GM12878 (cell line): ENCODE measurements around the gene WNT7A. TPM values are rescaled to one million over a fixed set of nuclear protein-coding genes. Genes with fewer than 3 reads are reported as not detected.

Experiments
- ATAC-seq: fragments of 200-7000 bp; cut with Tn5 transposase; 3 replicates; pipeline ENCODE4 v1.9.1; 2020; ENCODE audit warnings: mild to moderate bottlenecking, moderate library complexity
- BruUV-seq: library from RNA; stranded (reverse); fragments of 400-500 nt; replicated peaks from 2 replicates; lab custom pipeline; 2021; lab: Mats Ljungman, UMichigan
- CTCF ChIA-PET: fragments of 300-600 bp; sonication (Branson Sonifier 250); formaldehyde crosslinking; extraction: SDS; loops from one replicate; lab custom pipeline; 2021; ENCODE audit warnings: inconsistent platforms; lab: Yijun Ruan, JAX
- POLR2A ChIA-PET: fragments of 350-600 bp; formaldehyde crosslinking; extraction: SDS; loops from one replicate; lab custom pipeline; 2021; ENCODE audit warnings: inconsistent platforms; lab: Charles Lee
- RAD21 ChIA-PET: fragments of 300-600 bp; sonication (Branson Sonifier 250); formaldehyde crosslinking; loops from one replicate; lab custom pipeline; 2023; ENCODE audit warnings: antibody characterized with exemption; ENCODE audit not compliant: unreplicated experiment; lab: Charles Lee
- SMC1A ChIA-PET: fragments of 300-600 bp; sonication (Branson Sonifier 250); formaldehyde crosslinking; loops from one replicate; lab custom pipeline; 2023; ENCODE audit not compliant: unreplicated experiment, uncharacterized antibody; lab: Charles Lee
- DNase-seq: peaks from one replicate; pipeline ENCODE4 v3.0.0-alpha.2; 2011; ENCODE audit warnings: low read depth, low spot score
- FAIRE-seq: peaks from 3 replicates; lab custom pipeline; 2011; peaks lifted over from hg19 to GRCh38; lab: Jason Lieb, UNC
- H2AFZ ChIP-seq: 2 replicates; pipeline ENCODE4 v1.6.0; 2011; ENCODE audit warnings: low read depth, low read length, control low read depth; ENCODE audit not compliant: control insufficient read depth
- H3K27ac ChIP-seq: 2 replicates; pipeline ENCODE4 v1.5.1; 2011; ENCODE audit warnings: control low read depth; ENCODE audit not compliant: control insufficient read depth, insufficient read depth
- H3K27me3 ChIP-seq, 2 experiments: replicated peaks in 1 of 2; 2 replicates each; pipeline versions ENCODE4 v1.6.0 to v1.6.1; 2011; ENCODE audit warnings: low read length in 1 of 2; ENCODE audit not compliant: control insufficient read depth in 2 of 2, insufficient read depth in 2 of 2
- H3K36me3 ChIP-seq, 2 experiments: 2 replicates each; pipeline ENCODE4 v1.5.1; 2011; ENCODE audit warnings: low read length in 1 of 2; ENCODE audit not compliant: control insufficient read depth in 2 of 2, insufficient read depth in 2 of 2
- H3K4me1 ChIP-seq: 2 replicates; pipeline ENCODE4 v1.6.1; 2011; ENCODE audit warnings: mild to moderate bottlenecking, low read length, moderate library complexity, mixed read lengths; ENCODE audit not compliant: control insufficient read depth, insufficient read depth
- H3K4me2 ChIP-seq: 2 replicates; pipeline ENCODE4 v1.6.0; 2011; ENCODE audit warnings: control low read depth; ENCODE audit not compliant: control insufficient read depth, insufficient read depth
- H3K4me3 ChIP-seq: fragments of 200-600 bp; sonication (generic); 2 replicates; pipeline ENCODE4 v1.5.1; 2016
- H3K79me2 ChIP-seq: 2 replicates; pipeline ENCODE4 v1.6.0; 2011; ENCODE audit warnings: low read length; ENCODE audit not compliant: control insufficient read depth, insufficient read depth
- H3K9ac ChIP-seq: 2 replicates; pipeline ENCODE4 v1.8.0; 2011; ENCODE audit warnings: low read length, control low read depth, mixed read lengths; ENCODE audit not compliant: control insufficient read depth, insufficient read depth
- H3K9me3 ChIP-seq: replicated peaks from 3 replicates; pipeline ENCODE4 v1.5.1; 2011; ENCODE audit warnings: mild to moderate bottlenecking, low read length; ENCODE audit not compliant: control insufficient read depth, insufficient read depth
- H4K20me1 ChIP-seq: 2 replicates; pipeline ENCODE4 v1.6.0; 2011; ENCODE audit not compliant: control insufficient read depth, insufficient read depth
- CHD4 ChIP-seq: fragments of 200-600 bp; sonication (generic); IDR thresholded peaks from 2 replicates; pipeline ENCODE4 v1.6.1; 2016; ENCODE audit warnings: mild to moderate bottlenecking
- CREM ChIP-seq: IDR thresholded peaks from 2 replicates; pipeline ENCODE4 v1.6.1; 2014; ENCODE audit warnings: antibody characterized with exemption, low read depth
- DPF2 ChIP-seq: fragments of 450-650 bp; IDR thresholded peaks from 2 replicates; pipeline ENCODE4 v1.6.1; 2017; ENCODE audit warnings: mild to moderate bottlenecking
- EP300 ChIP-seq, 2 experiments: fragments of 150-350 bp in 1 of 2; IDR thresholded peaks; 2 replicates each; pipeline ENCODE4 v1.6.1; 2011 to 2012; ENCODE audit warnings: low read depth in 2 of 2, low read length in 2 of 2, borderline replicate concordance in 1 of 2, improper control_type of control experiment in 1 of 2, inconsistent platforms in 1 of 2; ENCODE audit not compliant: control insufficient read depth in 1 of 2
- GATAD2B ChIP-seq: fragments of 450-650 bp; conservative IDR thresholded peaks from 2 replicates; pipeline ENCODE4 v1.6.1; 2017; ENCODE audit warnings: low read depth, mild to moderate bottlenecking, moderate library complexity
- IKZF2 ChIP-seq, 2 experiments: fragments of 450-650 bp; IDR thresholded peaks; 2 replicates each; pipeline ENCODE4 v1.6.1; 2017; ENCODE audit warnings: mild to moderate bottlenecking in 2 of 2, moderate library complexity in 2 of 2
- IRF5 ChIP-seq: fragments of 450-650 bp; IDR thresholded peaks from 2 replicates; pipeline ENCODE4 v1.6.1; 2017; ENCODE audit warnings: borderline replicate concordance
- RELA ChIP-seq: fragments of 450-650 bp; IDR thresholded peaks from 2 replicates; pipeline ENCODE4 v1.8.0; 2014; ENCODE audit warnings: borderline replicate concordance; ENCODE audit not compliant: partially characterized antibody
- WGBS: methylation state at CpG from one replicate; pipeline ENCODE4 v1.1.6; 2016; ENCODE audit warnings: low lambda C conversion rate; ENCODE audit not compliant: insufficient replicate concordance, insufficient coverage; ENCODE audit errors: missing lambda C conversion rate; 5-methylcytosine and 5-hydroxymethylcytosine counted together
- in situ Hi-C: fragments of 300-500 bp; cut with MboI; formaldehyde crosslinking; loops from 9 replicates; pipeline ENCODE4 v1.14.3; 2018; ENCODE audit warnings: mixed read lengths
- intact Hi-C: fragments of 100-400 bp; cut with micrococcal nuclease; formaldehyde crosslinking; loops from one replicate; pipeline ENCODE4 v1.14.2; 2022; ENCODE audit not compliant: unreplicated experiment
- polyA plus RNA-seq, 11 experiments: library from polyadenylated mRNA; depleted of rRNA in 4 of 11; unstranded in 6 of 11; stranded (reverse) in 5 of 11; fragments of >200 nt; fragmentation: Nextera tagmentation in 4 of 11; fragmentation: Illumina TruSeq in 1 of 11; extraction: Ambion mirVana in 4 of 11; extraction: Trizol in 1 of 11; gene quantifications; 1 replicate in 1 of 11; 2 replicates in 10 of 11; pipeline versions ENCODE4 v1.2.1 to v1.2.3, GENCODE V29; 2011 to 2016; ENCODE audit warnings: inconsistent platforms in 2 of 11, missing spikeins in 2 of 11, low read depth in 1 of 11
- total RNA-seq, 4 experiments: library from RNA; depleted of rRNA in 3 of 4; stranded (reverse); fragments of >200 nt in 3 of 4; fragmentation: Illumina TruSeq in 1 of 4; extraction: Trizol in 1 of 4; gene quantifications; 2 replicates each; pipeline versions ENCODE4 v1.2.1 to v1.2.3, GENCODE V29; 2013 to 2021

WNT7A gene
- total and polyA plus RNA-seq, 10 of the 15 experiments (the other 5 are each of a cell fraction or from before 2014, with no cell fraction given) = 0.08 TPM; not detected in 9

GRCh38 chr3:13772321-13772745, 107.5 kb downstream of the WNT7A start:
- H3K4me3 ChIP-seq = no peak overlapping the region
- H4K20me1 ChIP-seq = no peaks in the 10 kb centered on the region
- H3K79me2 ChIP-seq = no peaks in the 10 kb centered on the region
- 0 out of 4 replicates have a peak, but pooled peaks cover 0 to 1% of the 10 kb centered on the region in 2 experiments for H3K27me3 ChIP-seq
- POLR2A ChIA-PET = no interaction called here
- ATAC-seq = no peak
- no peak overlapping the region for H2AFZ ChIP-seq
- no TSS peak for BruUV-seq
- intact Hi-C loops = no loop called here
- FAIRE-seq = no peak
- in situ Hi-C loops = no loop called here
- RAD21 ChIA-PET = no interaction called here
- no peak overlapping the region for H3K9ac ChIP-seq
- no peaks in the 10 kb centered on the region for H3K9me3 ChIP-seq
- TF ChIP-seq GATAD2B (no peak), CHD4 (no peak), CREM (no peak), IKZF2 (IDR thresholded peaks at IDR 0.05) (no peak), RELA (no peak), EP300 (IDR thresholded peaks at IDR 0.05; ENCODE audit: borderline replicate concordance in 1 of 2, control insufficient read depth in 1 of 2, low read depth in 2 of 2, low read length in 2 of 2) (no peak), DPF2 (no peak), IRF5 (no peak)
- TF ChIP-seq, all 136 proteins: peak for 0
- ChIA-PET SMC1A (no interaction called here), CTCF (no interaction called here)
- Histone ChIP-seq H3K4me2 (no peak overlapping the region), H3K27ac (no peak overlapping the region), H3K4me1 (no peaks in the 10 kb centered on the region), H3K36me3 (no peaks in the 10 kb centered on the region)
- DNase-seq = no peak
- 18% methylated on average over 6 of the region's 7 CpGs for WGBS
